HG02610 (cell line): ENCODE measurements around the gene UBIAD1.
"Not testable (repeated sequence)": the region's sequence is repeated elsewhere in the genome, so short reads cannot be mapped to it uniquely, and the experiment has no call there.

ENCODE experiments used
- ATAC-seq: cut with Tn5 transposase; IDR thresholded peaks from one replicate; pipeline ENCODE4 v1.9.1; 2021; ENCODE audit warnings: mild to moderate bottlenecking, moderate library complexity; ENCODE audit not compliant: unreplicated experiment

Gene UBIAD1

GRCh38 chr1:11279152-11279551 lies 6.2 kb downstream of the UBIAD1 start:
- ATAC-seq: no peak

DNA sequence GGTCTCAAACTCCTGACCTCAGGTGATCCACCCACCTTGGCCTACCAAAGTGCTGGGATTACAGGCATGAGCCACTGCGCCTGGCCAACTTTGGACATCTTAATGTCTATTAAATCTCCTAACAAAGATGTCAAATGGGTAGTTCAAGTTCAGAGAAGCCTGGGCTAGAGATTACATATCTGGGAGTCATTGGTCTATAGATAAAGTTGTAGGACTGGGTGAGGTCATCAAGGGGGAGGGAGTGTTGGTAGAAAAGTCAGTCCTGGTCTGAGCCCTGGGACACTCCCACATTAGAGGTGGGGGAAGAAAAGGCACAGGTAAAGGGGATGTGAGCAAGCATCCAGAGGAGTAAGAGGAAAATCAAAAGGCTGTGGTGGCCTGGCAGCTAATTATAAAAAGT lies 6.6 kb downstream of the UBIAD1 start:
- ATAC-seq: no peak

DNA sequence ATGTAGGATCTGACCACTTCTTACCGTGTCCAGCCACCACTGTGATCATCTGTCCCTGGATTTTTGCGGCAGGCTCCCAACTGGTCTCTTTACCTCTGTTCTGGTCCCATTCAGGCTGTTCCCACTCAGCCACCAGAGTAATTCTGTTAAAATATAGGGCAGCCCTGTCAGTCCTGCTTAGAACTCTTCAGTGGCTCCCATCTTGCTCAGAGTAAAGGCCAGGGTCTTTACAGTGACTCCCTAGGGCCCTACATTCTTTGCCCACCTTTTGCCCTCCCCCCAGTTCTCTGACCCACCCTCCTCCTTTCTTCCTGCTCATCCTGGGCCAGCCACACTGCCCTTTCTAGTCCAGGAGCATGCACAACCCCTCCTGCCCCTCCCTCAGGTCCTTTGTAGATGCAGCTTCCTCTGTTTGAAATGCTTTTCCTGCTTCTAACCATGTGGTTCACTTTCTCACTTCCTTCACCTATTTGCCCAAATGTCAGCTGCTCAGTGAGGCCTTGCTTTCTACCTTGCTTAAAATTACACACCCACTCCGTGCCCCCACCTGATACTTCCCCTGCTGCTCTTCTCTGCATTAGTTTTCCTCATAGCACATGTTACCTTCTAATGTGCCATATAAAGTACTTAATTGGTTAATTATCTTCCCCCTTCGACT lies 7.8 kb downstream of the UBIAD1 start:
- no peak for ATAC-seq

- ATAC-seq: no peak
Observed at GRCh38 chr1:11281518-11282331, 8.7 kb downstream of the UBIAD1 start.

GRCh38 chr1:11283151-11283550 lies 10.2 kb downstream of the UBIAD1 start:
- no peak for ATAC-seq

DNA sequence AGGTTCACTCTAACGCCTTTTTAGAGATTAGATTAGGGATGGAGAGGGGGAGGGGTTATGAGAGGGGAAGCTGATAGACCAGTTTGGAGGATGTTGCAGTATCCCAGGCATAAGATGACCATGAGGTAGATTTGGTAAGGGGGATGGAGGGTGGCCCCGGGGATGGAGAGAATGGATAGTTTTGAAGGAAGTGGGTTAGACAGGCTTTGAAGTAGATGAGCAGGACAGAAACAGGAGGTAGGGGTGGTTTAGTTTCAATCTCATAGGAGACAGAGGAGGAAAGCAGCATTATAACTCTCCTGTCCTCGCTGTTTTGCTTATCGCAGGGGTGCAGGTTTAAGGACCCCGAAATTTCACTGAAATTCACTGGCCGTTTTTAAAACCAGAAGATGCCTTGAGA lies 11.8 kb downstream of the UBIAD1 start:
- no peak for ATAC-seq

GRCh38 chr1:11285883-11286734 lies 13.1 kb downstream of the UBIAD1 start:
- ATAC-seq: no peak

- no peak for ATAC-seq
Observed at GRCh38 chr1:11286735-11287410, 13.9 kb downstream of the UBIAD1 start.

GRCh38 chr1:11289064-11289463 lies 16.1 kb downstream of the UBIAD1 start:
- ATAC-seq: no peak

DNA sequence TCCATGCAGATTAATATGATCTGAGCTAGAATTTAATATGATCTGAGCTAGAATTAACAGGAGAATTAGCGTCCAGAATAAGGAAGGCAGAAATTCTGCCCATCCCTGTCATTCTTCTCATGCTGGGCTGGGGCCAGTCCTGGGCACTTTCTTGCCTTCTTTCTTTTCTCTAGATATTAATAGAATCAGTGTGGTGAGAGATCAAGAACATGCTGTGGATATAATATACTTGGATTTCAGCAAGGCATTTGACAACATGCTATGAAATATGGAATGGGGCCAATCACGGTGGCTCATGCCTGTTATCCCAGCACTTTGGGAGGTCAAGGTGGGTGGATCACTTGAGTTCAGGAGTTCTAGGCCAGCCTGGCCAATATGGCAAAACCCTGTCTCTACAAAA lies 18.1 kb downstream of the UBIAD1 start:
- no peak for ATAC-seq

DNA sequence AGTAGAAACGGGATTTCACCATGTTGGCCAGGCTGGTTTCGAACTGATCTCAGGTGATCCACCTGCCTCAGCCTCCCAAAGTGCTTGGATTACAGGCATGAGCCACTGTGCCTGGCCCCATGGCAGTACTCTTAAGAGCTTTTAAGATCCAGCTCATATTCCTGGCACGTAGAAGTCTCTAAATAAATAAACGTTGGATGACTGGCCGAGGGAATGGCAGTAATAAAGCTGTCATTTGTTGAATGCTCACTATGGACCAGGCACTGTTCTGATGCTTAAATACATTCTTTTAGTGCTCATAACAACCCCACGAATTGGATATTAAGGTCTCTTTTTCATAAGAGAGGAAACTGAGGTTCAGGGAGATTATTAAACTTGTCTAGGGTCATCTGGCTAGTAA lies 20.9 kb downstream of the UBIAD1 start:
- no peak for ATAC-seq

DNA sequence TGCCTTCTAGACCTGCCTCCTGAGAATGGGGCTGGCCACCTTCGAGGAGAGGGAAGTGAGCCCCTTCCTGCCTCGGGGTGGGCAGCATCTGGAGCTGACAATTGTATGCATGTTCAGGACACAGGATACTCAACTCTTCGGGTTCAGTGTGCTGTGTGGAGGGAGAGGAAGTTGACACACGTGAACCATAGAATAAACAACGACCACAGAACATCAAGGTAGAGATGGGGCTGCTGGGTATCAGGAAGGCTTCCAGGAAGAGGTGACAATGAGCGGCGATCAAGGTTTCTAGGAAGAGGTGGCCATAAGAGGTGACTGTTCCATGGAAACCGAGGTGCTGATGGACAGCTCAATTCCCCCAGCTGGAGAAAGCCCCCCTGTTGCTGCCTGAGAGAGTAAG lies 22.0 kb downstream of the UBIAD1 start:
- ATAC-seq: no peak

DNA sequence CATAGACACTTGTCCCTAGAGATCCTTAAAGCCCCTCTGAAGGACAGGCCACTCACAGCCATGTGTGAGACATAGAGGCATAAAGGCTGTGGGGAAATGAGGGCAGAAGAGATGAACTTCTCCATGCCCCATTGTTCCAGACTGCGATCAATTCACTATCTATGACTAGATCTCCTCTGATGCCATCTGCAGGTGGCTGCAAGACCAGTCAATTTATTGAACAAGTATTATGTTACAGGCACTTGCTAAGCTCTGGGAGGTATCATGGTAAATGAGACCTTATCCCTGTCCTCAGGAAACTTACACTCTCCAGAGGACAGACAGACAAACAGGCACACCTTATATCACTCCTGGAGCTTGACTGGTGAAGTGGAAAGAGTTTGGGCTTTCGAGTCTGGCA lies 22.9 kb downstream of the UBIAD1 start:
- ATAC-seq: no peak

DNA sequence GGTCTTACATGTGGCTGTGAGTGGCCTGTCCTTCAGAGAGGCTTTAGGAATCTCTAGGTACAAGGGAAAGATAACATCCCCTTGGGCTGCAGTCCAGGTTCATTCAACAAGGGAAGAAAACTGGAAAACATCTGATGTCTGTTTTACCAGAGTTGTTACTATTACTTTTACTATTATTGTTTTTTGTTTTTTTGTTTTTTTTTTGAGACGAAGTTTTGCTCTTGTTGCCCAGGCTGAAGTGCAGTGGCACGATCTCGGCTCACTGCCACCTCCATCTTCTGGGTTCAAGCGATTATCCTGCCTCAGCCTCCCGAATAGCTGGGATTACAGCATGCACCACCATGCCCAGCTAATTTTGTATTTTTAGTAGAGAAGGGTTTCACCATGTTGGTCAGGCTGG lies 24.8 kb downstream of the UBIAD1 start:
- ATAC-seq: not testable (repeated sequence)

GRCh38 chr1:11298390-11299224 lies 25.6 kb downstream of the UBIAD1 start:
- no peak for ATAC-seq

- ATAC-seq: no peak
Observed at GRCh38 chr1:11299225-11299574, 26.2 kb downstream of the UBIAD1 start.

DNA sequence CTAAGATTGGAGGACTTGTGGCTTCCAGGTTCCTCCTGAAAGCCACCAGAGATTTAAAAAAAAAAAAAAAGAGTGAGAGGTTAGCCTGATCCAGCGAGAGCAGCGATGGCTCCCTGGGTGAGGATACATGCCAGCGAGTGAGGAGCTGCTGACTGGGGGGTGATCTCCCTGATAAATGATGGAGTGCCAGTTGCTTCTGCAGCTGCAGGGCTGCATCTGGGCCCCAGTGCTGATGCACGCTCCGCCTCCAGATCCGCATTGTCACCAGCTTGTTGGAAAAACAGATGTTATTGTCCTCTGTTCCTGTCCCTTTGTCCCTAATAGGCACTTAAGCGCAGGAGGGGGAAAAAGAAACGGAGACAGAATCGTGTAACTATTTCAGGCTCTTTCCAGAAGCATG lies 28.6 kb downstream of the UBIAD1 start:
- no peak for ATAC-seq

- no peak for ATAC-seq
Observed at GRCh38 chr1:11302366-11302765, 29.4 kb downstream of the UBIAD1 start.

GRCh38 chr1:11305516-11305915 lies 32.5 kb downstream of the UBIAD1 start:
- not testable (repeated sequence) for ATAC-seq

DNA sequence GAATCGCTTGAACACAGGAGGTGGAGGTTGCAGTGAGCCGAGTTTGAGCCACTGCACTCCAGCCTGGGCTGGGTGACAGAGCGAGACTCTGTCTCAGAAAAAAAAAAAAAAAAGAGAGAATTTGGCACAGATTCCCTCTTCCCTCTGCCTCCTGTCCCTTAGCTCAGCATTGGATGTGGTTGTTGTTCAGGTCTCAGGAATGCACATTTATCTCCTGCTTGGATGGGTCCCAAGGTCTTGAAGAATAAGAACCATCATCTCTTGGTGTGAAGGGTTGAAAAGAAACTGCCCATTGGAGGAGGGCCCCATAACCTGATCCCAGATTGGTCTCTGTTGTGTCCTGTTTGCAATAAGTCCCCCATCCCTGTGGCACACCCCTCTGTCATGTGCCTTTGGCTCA lies 34.9 kb downstream of the UBIAD1 start:
- no peak for ATAC-seq
